A549 (cell line): Measurements from ENCODE around the gene USP38.

ENCODE experiments used
- BCL3 ChIP-seq: fragments of >200 bp; sonication (Bioruptor Twin); formaldehyde crosslinking; IDR thresholded peaks from 3 replicates; pipeline ENCODE4 v1.6.1; 2016
- CTCF ChIP-seq: fragments of >200 bp; sonication (Bioruptor Twin); formaldehyde crosslinking; IDR thresholded peaks from 3 replicates; pipeline ENCODE4 v1.5.1; 2016
- JUNB ChIP-seq: fragments of >200 bp; sonication (Bioruptor Twin); formaldehyde crosslinking; IDR thresholded peaks from 2 replicates; pipeline ENCODE4 v1.6.1; 2016
- MAX ChIP-seq: IDR thresholded peaks from 2 replicates; pipeline ENCODE4 v1.6.1; 2012
- TP53 ChIP-seq: fragments of 250-450 bp; sonication (Bioruptor Pico); IDR thresholded peaks from 2 replicates; pipeline ENCODE4 v1.5.0; 2021; ENCODE audit warnings: mild to moderate bottlenecking, moderate library complexity
- USF2 ChIP-seq: fragments of 450-650 bp; IDR thresholded peaks from 2 replicates; pipeline ENCODE4 v1.6.1; 2014; ENCODE audit warnings: antibody characterized with exemption

DNA sequence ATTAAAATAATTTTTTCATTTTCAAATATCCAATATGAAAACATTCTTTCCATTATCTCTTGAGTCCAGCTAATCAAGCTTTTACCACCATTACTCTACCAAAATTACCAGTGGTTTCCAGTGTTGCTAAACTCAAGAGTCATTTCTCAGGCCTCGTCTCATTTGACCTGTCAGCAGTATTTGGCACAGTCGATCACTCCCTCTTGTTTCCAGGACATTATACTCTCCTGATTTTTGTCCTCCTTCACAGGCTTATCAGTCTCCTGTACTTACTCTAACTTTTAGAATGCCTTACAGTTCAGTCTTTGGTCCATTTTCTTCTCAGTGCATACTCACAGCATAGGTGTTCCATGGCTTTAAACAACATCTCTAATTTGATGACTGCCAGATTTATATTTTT is 11.6 kb downstream of the USP38 start:
- TF ChIP-seq MAX = no peak
- no peak for TF ChIP-seq USF2
- TF ChIP-seq CTCF = no peak
- TF ChIP-seq JUNB = no peak
- TF ChIP-seq TP53 (CRISPR knock-in tag) = no peak
- no peak for TF ChIP-seq BCL3
